A673 (cell line): ENCODE results near the gene C9orf50. TPM values are rescaled to one million over a fixed set of nuclear protein-coding genes. Genes with fewer than 3 reads are reported as not detected.

Source experiments
- BruUV-seq: library from RNA; stranded (reverse); fragments of 400-500 nt; replicated peaks from 2 replicates; lab custom pipeline; 2021; lab: Mats Ljungman, UMichigan
- CTCF ChIA-PET: fragments of 300-600 bp; sonication (Branson Sonifier 250); formaldehyde crosslinking; loops from one replicate; lab custom pipeline; 2022; ENCODE audit warnings: antibody characterized with exemption; lab: Charles Lee
- POLR2A ChIA-PET: fragments of 300-600 bp; sonication (Branson Sonifier 250); formaldehyde crosslinking; loops from one replicate; lab custom pipeline; 2022; ENCODE audit warnings: antibody characterized with exemption; ENCODE audit not compliant: low non-redundant PET; lab: Charles Lee
- DNase-seq: peaks from one replicate; pipeline ENCODE4 v3.0.0-alpha.2; 2015; ENCODE audit warnings: low spot score
- H3K27ac ChIP-seq: fragments of 200-600 bp; sonication (generic); 2 replicates; pipeline ENCODE4 v1.5.1; 2016; ENCODE audit warnings: mixed run types, low read depth, mild to moderate bottlenecking, mixed read lengths, antibody characterized with exemption, low read length; ENCODE audit not compliant: poor library complexity, severe bottlenecking
- H3K27me3 ChIP-seq: fragments of 200-600 bp; sonication (generic); replicated peaks from 2 replicates; pipeline ENCODE4 v1.6.1; 2017; ENCODE audit warnings: mixed run types, low read depth, mild to moderate bottlenecking, mixed read lengths, antibody characterized with exemption, low read length; ENCODE audit not compliant: insufficient read depth, poor library complexity
- H3K36me3 ChIP-seq: fragments of 200-600 bp; sonication (generic); 2 replicates; pipeline ENCODE4 v1.6.1; 2016; ENCODE audit warnings: mixed run types, mild to moderate bottlenecking, mixed read lengths, antibody characterized with exemption, low read length; ENCODE audit not compliant: insufficient read depth, poor library complexity, severe bottlenecking
- H3K4me1 ChIP-seq: fragments of 200-600 bp; sonication (generic); 2 replicates; pipeline ENCODE4 v1.6.1; 2017; ENCODE audit warnings: mixed run types, mild to moderate bottlenecking, mixed read lengths, antibody characterized with exemption, low read length; ENCODE audit not compliant: insufficient read depth, poor library complexity, severe bottlenecking
- H3K4me3 ChIP-seq: fragments of 200-600 bp; sonication (generic); 2 replicates; pipeline ENCODE4 v1.5.1; 2016; ENCODE audit warnings: low read depth, mixed run types, mild to moderate bottlenecking, mixed read lengths, low read length; ENCODE audit not compliant: poor library complexity, severe bottlenecking
- H3K9me3 ChIP-seq: fragments of 200-600 bp; sonication (generic); 2 replicates; pipeline ENCODE4 v1.6.1; 2016; ENCODE audit warnings: mixed run types, low read depth, mild to moderate bottlenecking, mixed read lengths, antibody characterized with exemption, low read length; ENCODE audit not compliant: poor library complexity, severe bottlenecking
- EZH2 ChIP-seq: fragments of 200-600 bp; sonication (generic); IDR thresholded peaks from 2 replicates; pipeline ENCODE4 v1.6.1; 2017; ENCODE audit warnings: borderline replicate concordance, low read depth, mild to moderate bottlenecking, mixed read lengths, antibody characterized with exemption, low read length; ENCODE audit not compliant: poor library complexity, severe bottlenecking
- intact Hi-C: fragments of 100-400 bp; cut with micrococcal nuclease; formaldehyde crosslinking; loops from one replicate; pipeline ENCODE4 v1.10.0; 2022; ENCODE audit not compliant: unreplicated experiment
- total RNA-seq: library from RNA; stranded (reverse); gene quantifications from 2 replicates; pipeline ENCODE4 v1.2.3, GENCODE V29; 2021
- TF ChIP-seq, protein P1 (sequence below): fragments of 300-800, 200-600 bp; sonication (generic); conservative IDR thresholded peaks from 2 replicates; pipeline ENCODE4 v1.5.1; 2017; ENCODE audit warnings: low read depth, mild to moderate bottlenecking, antibody characterized with exemption, low read length, moderate library complexity, mixed read lengths

The C9orf50 gene
- total RNA-seq, 1 experiment from 2014 or later, result not detected

GRCh38 chr9:129583308-129584038 is 37.4 kb downstream of the C9orf50 start:
- Histone ChIP-seq H3K4me3 (no peak overlapping the region), H3K9me3 (no peaks in the 10 kb centered on the region), H3K27me3 (no peaks in the 10 kb centered on the region), H3K27ac (no peak overlapping the region), H3K4me1 (peaks cover 12% of the 10 kb centered on the region), H3K36me3 (no peaks in the 10 kb centered on the region)
- ChIA-PET CTCF (no interaction called here), POLR2A (no interaction called here)
- DNase-seq, result no peak
- TF ChIP-seq, protein P1, sequence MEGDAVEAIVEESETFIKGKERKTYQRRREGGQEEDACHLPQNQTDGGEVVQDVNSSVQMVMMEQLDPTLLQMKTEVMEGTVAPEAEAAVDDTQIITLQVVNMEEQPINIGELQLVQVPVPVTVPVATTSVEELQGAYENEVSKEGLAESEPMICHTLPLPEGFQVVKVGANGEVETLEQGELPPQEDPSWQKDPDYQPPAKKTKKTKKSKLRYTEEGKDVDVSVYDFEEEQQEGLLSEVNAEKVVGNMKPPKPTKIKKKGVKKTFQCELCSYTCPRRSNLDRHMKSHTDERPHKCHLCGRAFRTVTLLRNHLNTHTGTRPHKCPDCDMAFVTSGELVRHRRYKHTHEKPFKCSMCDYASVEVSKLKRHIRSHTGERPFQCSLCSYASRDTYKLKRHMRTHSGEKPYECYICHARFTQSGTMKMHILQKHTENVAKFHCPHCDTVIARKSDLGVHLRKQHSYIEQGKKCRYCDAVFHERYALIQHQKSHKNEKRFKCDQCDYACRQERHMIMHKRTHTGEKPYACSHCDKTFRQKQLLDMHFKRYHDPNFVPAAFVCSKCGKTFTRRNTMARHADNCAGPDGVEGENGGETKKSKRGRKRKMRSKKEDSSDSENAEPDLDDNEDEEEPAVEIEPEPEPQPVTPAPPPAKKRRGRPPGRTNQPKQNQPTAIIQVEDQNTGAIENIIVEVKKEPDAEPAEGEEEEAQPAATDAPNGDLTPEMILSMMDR, result no peak
- TF ChIP-seq EZH2, result no peak
- no TSS peak for BruUV-seq
- intact Hi-C loops, result no loop called here

DNA sequence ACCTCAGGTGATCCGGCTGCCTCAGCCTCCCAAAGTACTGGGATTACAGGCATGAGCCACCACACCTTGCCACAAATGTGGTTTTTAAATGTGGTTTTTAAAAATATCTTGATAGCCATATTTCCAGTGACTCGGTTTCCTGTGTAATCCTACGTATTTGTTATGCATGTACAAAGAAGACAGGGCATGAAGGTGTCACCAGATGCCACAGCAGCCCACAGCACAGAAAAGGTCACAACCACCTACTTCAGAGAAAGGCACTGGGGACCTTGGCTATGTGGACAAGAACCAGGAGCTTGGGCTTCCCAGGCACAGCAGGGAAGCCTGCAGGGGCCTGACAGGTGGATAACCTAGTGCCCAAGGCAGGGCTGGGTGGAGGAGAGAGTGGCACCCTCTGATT is 38.0 kb downstream of the C9orf50 start:
- no TSS peak for BruUV-seq
- no peak overlapping the region for H3K27ac ChIP-seq
- no peak for DNase-seq
- no peaks in the 10 kb centered on the region for H3K9me3 ChIP-seq
- H3K4me1 ChIP-seq, result peaks cover 12% of the 10 kb centered on the region
- H3K27me3 ChIP-seq, result no peaks in the 10 kb centered on the region
- no peaks in the 10 kb centered on the region for H3K36me3 ChIP-seq
- POLR2A ChIA-PET, result interaction anchor here (0.7 kb wide), 1 partner anchor 26 kb away, joined by 3 read pairs; no protein-coding TSS in a partner anchor
- no peak overlapping the region for H3K4me3 ChIP-seq
- CTCF ChIA-PET, result interaction anchor here (0.5 kb wide), 1 partner anchor 1634 kb away, joined by 3 read pairs; no protein-coding TSS in a partner anchor
- TF ChIP-seq, protein P1, result no peak
- TF ChIP-seq EZH2, result no peak
- intact Hi-C loops, result no loop called here

GRCh38 chr9:129581505-129582189 is 39.3 kb downstream of the C9orf50 start:
- no peaks in the 10 kb centered on the region for H3K36me3 ChIP-seq
- peaks cover 9% of the 10 kb centered on the region for H3K4me1 ChIP-seq
- H3K27ac ChIP-seq, result no peak overlapping the region
- H3K9me3 ChIP-seq, result no peaks in the 10 kb centered on the region
- no peak for TF ChIP-seq EZH2
- TF ChIP-seq, protein P1, result no peak
- no peak for DNase-seq
- ChIA-PET POLR2A (no interaction called here), CTCF (no interaction called here)
- intact Hi-C loops, result no loop called here
- no peak overlapping the region for H3K4me3 ChIP-seq
- H3K27me3 ChIP-seq, result no peaks in the 10 kb centered on the region
- BruUV-seq, result no TSS peak
